Adrenal gland (tissue), 5 donors: ENCODE measurements around the gene SYNGAP1.

Experiments used
- POLR2A ChIP-seq, 2 donors: fragments of 450-650 bp; IDR thresholded peaks; one replicate each; pipeline ENCODE4 v1.6.1; 2017; ENCODE audit warnings: antibody characterized with exemption in 2 of 2, mild to moderate bottlenecking in 2 of 2, moderate library complexity in 1 of 2
- TF ChIP-seq, protein P1 (sequence below), 6 experiments: fragments of 450-650 bp in 4 of 6; fragments of 200-600 bp in 2 of 6; sonication (generic) in 1 of 6; IDR thresholded peaks; 1 replicate in 5 of 6; 2 replicates in 1 of 6; pipeline versions ENCODE4 v1.5.1 to v1.8.0; 2016 to 2021; ENCODE audit warnings: antibody characterized with exemption in 6 of 6, mild to moderate bottlenecking in 2 of 6, moderate library complexity in 1 of 6
- donor health status: DM: no; HTN: no; CAD: no.

DNA sequence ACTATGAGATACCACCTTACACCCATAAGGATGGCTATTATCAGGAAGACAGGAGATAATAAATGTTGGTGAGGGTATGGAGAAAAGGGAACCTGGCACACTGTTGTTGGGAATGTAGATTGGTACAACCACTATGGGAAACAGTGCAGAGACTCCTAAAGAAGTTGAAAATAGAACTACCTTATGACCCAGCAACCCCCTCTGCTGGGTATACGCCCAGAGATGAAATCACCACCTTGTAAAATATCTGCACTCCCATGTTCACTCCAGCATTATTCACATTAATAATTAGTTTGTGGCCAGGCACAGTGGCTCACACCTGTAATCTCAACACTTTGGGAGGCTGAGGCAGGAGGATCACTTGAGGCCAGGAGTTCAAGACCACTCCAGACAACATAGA is 61.3 kb downstream of the SYNGAP1 start:
- TF ChIP-seq, protein P1, sequence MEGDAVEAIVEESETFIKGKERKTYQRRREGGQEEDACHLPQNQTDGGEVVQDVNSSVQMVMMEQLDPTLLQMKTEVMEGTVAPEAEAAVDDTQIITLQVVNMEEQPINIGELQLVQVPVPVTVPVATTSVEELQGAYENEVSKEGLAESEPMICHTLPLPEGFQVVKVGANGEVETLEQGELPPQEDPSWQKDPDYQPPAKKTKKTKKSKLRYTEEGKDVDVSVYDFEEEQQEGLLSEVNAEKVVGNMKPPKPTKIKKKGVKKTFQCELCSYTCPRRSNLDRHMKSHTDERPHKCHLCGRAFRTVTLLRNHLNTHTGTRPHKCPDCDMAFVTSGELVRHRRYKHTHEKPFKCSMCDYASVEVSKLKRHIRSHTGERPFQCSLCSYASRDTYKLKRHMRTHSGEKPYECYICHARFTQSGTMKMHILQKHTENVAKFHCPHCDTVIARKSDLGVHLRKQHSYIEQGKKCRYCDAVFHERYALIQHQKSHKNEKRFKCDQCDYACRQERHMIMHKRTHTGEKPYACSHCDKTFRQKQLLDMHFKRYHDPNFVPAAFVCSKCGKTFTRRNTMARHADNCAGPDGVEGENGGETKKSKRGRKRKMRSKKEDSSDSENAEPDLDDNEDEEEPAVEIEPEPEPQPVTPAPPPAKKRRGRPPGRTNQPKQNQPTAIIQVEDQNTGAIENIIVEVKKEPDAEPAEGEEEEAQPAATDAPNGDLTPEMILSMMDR (IDR thresholded peaks at IDR 0.05) = no peak
- TF ChIP-seq POLR2A (IDR thresholded peaks at IDR 0.05) = no peak
